ENCODE measurements around the gene HSP90AB1. TPM values are rescaled to one million over a fixed set of nuclear protein-coding genes. Genes with fewer than 3 reads are reported as not detected.

Gene HSP90AB1
- total and polyA plus RNA-seq, 7 experiments from 2014 or later: 345 to 750 (median 377) TPM

GRCh38 chr6:44234101-44235025 lies 12.5 kb upstream of the HSP90AB1 start:
- H3K4me3 Mint-ChIP-seq: no peak overlapping the region
- Histone ChIP-seq H3K36me3 (ENCODE audit: control insufficient read depth in 2 of 3, insufficient read depth in 3 of 3, low read length in 3 of 3) (no peaks in the 10 kb centered on the region), H3K4me1 (ENCODE audit: control insufficient read depth in 2 of 2, insufficient read depth in 2 of 2, low read length in 2 of 2) (peaks cover 5 to 7% of the 10 kb centered on the region in 2 donors), H3K9me3 (ENCODE audit: control insufficient read depth in 2 of 3, low read length in 3 of 3) (no peaks in the 10 kb centered on the region), H3K27me3 (ENCODE audit: control insufficient read depth in 2 of 2, insufficient read depth in 2 of 2, low read length in 2 of 2) (no peaks in the 10 kb centered on the region), H3K27ac (ENCODE audit: low read depth, low read length) (no peak overlapping the region), H3K4me3 (ENCODE audit: low read length) (no peak overlapping the region)
- H3K27ac Mint-ChIP-seq: peak overlapping the region in 3 of 9 donors; percentile 2 to 46 (median 21)
- ChIA-PET CTCF (interaction anchor here (0.6 to 1.2 kb wide), 6 partner anchors 11 to 110 kb away, joined by 3 to 4 read pairs (median 3); partner anchors contain the start of gene SLC35B2), POLR2A (interaction anchor here (0.9 to 5.4 kb wide), 2 partner anchors 12 to 37 kb away, joined by 4 to 42 read pairs; partner anchors contain the start of gene HSP90AB1)
- no peaks in the 10 kb centered on the region for H3K27me3 Mint-ChIP-seq
- H3K36me3 Mint-ChIP-seq: no peaks in the 10 kb centered on the region
- no peaks in the 10 kb centered on the region for H3K9me3 Mint-ChIP-seq
- peaks cover 0 to 30% (median 11%) of the 10 kb centered on the region in 7 donors for H3K4me1 Mint-ChIP-seq
- DNase-seq (no peak), ATAC-seq (no peak)
- intact Hi-C loops (cut with micrococcal nuclease): no loop called here

GRCh38 chr6:44235269-44235668 lies 11.6 kb upstream of the HSP90AB1 start:
- Mint-ChIP-seq H3K36me3 (no peaks in the 10 kb centered on the region), H3K4me3 (no peak overlapping the region), H3K4me1 (peaks cover 0 to 30% (median 11%) of the 10 kb centered on the region in 7 donors), H3K27ac (no peak overlapping the region), H3K27me3 (no peaks in the 10 kb centered on the region), H3K9me3 (no peaks in the 10 kb centered on the region)
- POLR2A ChIA-PET: interaction anchor here (0.5 to 5.4 kb wide), 3 partner anchors 11 to 706 kb away, joined by 3 to 42 read pairs (median 4); partner anchors contain the start of gene HSP90AB1
- H3K9me3 ChIP-seq (ENCODE audit: control insufficient read depth in 2 of 3, low read length in 3 of 3): no peaks in the 10 kb centered on the region
- no peak overlapping the region for H3K27ac ChIP-seq (ENCODE audit: low read depth, low read length)
- intact Hi-C loops (cut with micrococcal nuclease): no loop called here
- H3K36me3 ChIP-seq (ENCODE audit: control insufficient read depth in 2 of 3, insufficient read depth in 3 of 3, low read length in 3 of 3): no peaks in the 10 kb centered on the region
- H3K4me3 ChIP-seq (ENCODE audit: low read length): no peak overlapping the region
- peaks cover 5 to 7% of the 10 kb centered on the region in 2 donors for H3K4me1 ChIP-seq (ENCODE audit: control insufficient read depth in 2 of 2, insufficient read depth in 2 of 2, low read length in 2 of 2)
- ATAC-seq (no peak), DNase-seq (no peak)
- CTCF ChIA-PET: interaction anchor here (1.0 to 1.4 kb wide), 5 partner anchors 10 to 137 kb away, joined by 3 to 8 read pairs (median 4); partner anchors contain the start of gene SLC29A1
- no peaks in the 10 kb centered on the region for H3K27me3 ChIP-seq (ENCODE audit: control insufficient read depth in 2 of 2, insufficient read depth in 2 of 2, low read length in 2 of 2)

- ChIA-PET POLR2A (interaction anchor here (1.0 to 5.4 kb wide), 3 partner anchors 8 to 12 kb away, joined by 3 to 42 read pairs (median 4); partner anchors contain the start of gene HSP90AB1), CTCF (interaction anchor here (0.7 to 1.4 kb wide), 5 partner anchors 13 to 143 kb away, joined by 3 to 8 read pairs (median 3); partner anchors contain the start of gene SLC29A1)
- Mint-ChIP-seq H3K4me1 (peaks cover 0 to 30% (median 11%) of the 10 kb centered on the region in 7 donors), H3K27ac (no peak overlapping the region), H3K27me3 (no peaks in the 10 kb centered on the region), H3K36me3 (no peaks in the 10 kb centered on the region), H3K9me3 (no peaks in the 10 kb centered on the region), H3K4me3 (peak overlapping the region in 1 of 10 donors; percentile 39)
- Histone ChIP-seq H3K27me3 (ENCODE audit: control insufficient read depth in 2 of 2, insufficient read depth in 2 of 2, low read length in 2 of 2) (no peaks in the 10 kb centered on the region), H3K27ac (ENCODE audit: low read depth, low read length) (no peak overlapping the region), H3K4me3 (ENCODE audit: low read length) (no peak overlapping the region), H3K36me3 (ENCODE audit: control insufficient read depth in 2 of 3, insufficient read depth in 3 of 3, low read length in 3 of 3) (no peaks in the 10 kb centered on the region), H3K9me3 (ENCODE audit: control insufficient read depth in 2 of 3, low read length in 3 of 3) (no peaks in the 10 kb centered on the region), H3K4me1 (ENCODE audit: control insufficient read depth in 2 of 2, insufficient read depth in 2 of 2, low read length in 2 of 2) (peaks cover 5 to 7% of the 10 kb centered on the region in 2 donors)
- ATAC-seq (no peak), DNase-seq (no peak)
- intact Hi-C loops (cut with micrococcal nuclease): no loop called here
Measured at GRCh38 chr6:44235891-44236516, 10.9 kb upstream of the HSP90AB1 start.

- H3K4me3 ChIP-seq (ENCODE audit: low read length): peak overlapping the region; percentile 93
- peak; percentile 89 for ATAC-seq
- Mint-ChIP-seq H3K27ac (peak overlapping the region; percentile 38 to 98 (median 89)), H3K4me3 (peak overlapping the region; percentile 82 to 92 (median 90)), H3K36me3 (no peaks in the 10 kb centered on the region), H3K27me3 (no peaks in the 10 kb centered on the region), H3K9me3 (no peaks in the 10 kb centered on the region), H3K4me1 (peaks cover 0 to 30% (median 11%) of the 10 kb centered on the region in 7 donors)
- no peaks in the 10 kb centered on the region for H3K27me3 ChIP-seq (ENCODE audit: control insufficient read depth in 2 of 2, insufficient read depth in 2 of 2, low read length in 2 of 2)
- peak in 3 of 9 donors; percentile 44 to 76 (median 45) for DNase-seq
- CTCF ChIA-PET: interaction anchor here (0.6 to 2.3 kb wide), 9 partner anchors 9 to 144 kb away, joined by 3 to 15 read pairs (median 3); partner anchors contain the start of genes HSP90AB1 and SLC29A1
- peak overlapping the region; percentile 83 for H3K27ac ChIP-seq (ENCODE audit: low read depth, low read length)
- H3K4me1 ChIP-seq (ENCODE audit: control insufficient read depth in 2 of 2, insufficient read depth in 2 of 2, low read length in 2 of 2): peaks cover 5 to 7% of the 10 kb centered on the region in 2 donors
- intact Hi-C loops (cut with micrococcal nuclease): loop anchor here in 1 of 2 donors (1.0 kb wide), 1 partner anchor 141 kb away; no protein-coding TSS in a partner anchor
- POLR2A ChIA-PET: interaction anchor here (0.6 to 5.4 kb wide), 7 partner anchors 9 to 1813 kb away, joined by 3 to 42 read pairs (median 5); partner anchors contain the start of gene HSP90AB1
- no peaks in the 10 kb centered on the region for H3K36me3 ChIP-seq (ENCODE audit: control insufficient read depth in 2 of 3, insufficient read depth in 3 of 3, low read length in 3 of 3)
- no peaks in the 10 kb centered on the region for H3K9me3 ChIP-seq (ENCODE audit: control insufficient read depth in 2 of 3, low read length in 3 of 3)
Measured at GRCh38 chr6:44237021-44237812, 9.7 kb upstream of the HSP90AB1 start.

GRCh38 chr6:44237813-44238433 lies 9.0 kb upstream of the HSP90AB1 start:
- peak overlapping the region; percentile 93 for H3K4me3 ChIP-seq (ENCODE audit: low read length)
- intact Hi-C loops (cut with micrococcal nuclease): loop anchor here (1.0 to 2.0 kb wide), 6 partner anchors 8 to 142 kb away; partner anchors contain the start of genes NFKBIE (in 1 of the 2) and SLC35B2 (in 1 of the 2)
- Mint-ChIP-seq H3K27me3 (no peaks in the 10 kb centered on the region), H3K27ac (peak overlapping the region; percentile 38 to 98 (median 89)), H3K4me1 (peaks cover 0 to 28% (median 11%) of the 10 kb centered on the region in 7 donors), H3K36me3 (no peaks in the 10 kb centered on the region), H3K4me3 (peak overlapping the region; percentile 82 to 92 (median 90)), H3K9me3 (no peaks in the 10 kb centered on the region)
- ATAC-seq (peak; percentile 94), DNase-seq (peak; percentile 62 to 87 (median 80))
- CTCF ChIA-PET: interaction anchor here (0.6 to 2.3 kb wide), 8 partner anchors 9 to 93 kb away, joined by 3 to 15 read pairs (median 4); partner anchors contain the start of genes HSP90AB1 and SLC29A1
- no peaks in the 10 kb centered on the region for H3K36me3 ChIP-seq (ENCODE audit: control insufficient read depth in 2 of 3, insufficient read depth in 3 of 3, low read length in 3 of 3)
- peaks cover 5 to 7% of the 10 kb centered on the region in 2 donors for H3K4me1 ChIP-seq (ENCODE audit: control insufficient read depth in 2 of 2, insufficient read depth in 2 of 2, low read length in 2 of 2)
- POLR2A ChIA-PET: interaction anchor here (1.1 to 5.4 kb wide), 5 partner anchors 8 to 27 kb away, joined by 4 to 42 read pairs (median 6); partner anchors contain the start of gene HSP90AB1
- H3K9me3 ChIP-seq (ENCODE audit: control insufficient read depth in 2 of 3, low read length in 3 of 3): no peaks in the 10 kb centered on the region
- peak overlapping the region; percentile 83 for H3K27ac ChIP-seq (ENCODE audit: low read depth, low read length)
- H3K27me3 ChIP-seq (ENCODE audit: control insufficient read depth in 2 of 2, insufficient read depth in 2 of 2, low read length in 2 of 2): no peaks in the 10 kb centered on the region

Measured in naive thymus-derived CD4-positive, alpha-beta T cell (primary cell).